Endodermal cell (in vitro differentiated cells): ENCODE results near the gene S100A11. TPM values are rescaled to one million over a fixed set of nuclear protein-coding genes. Genes with fewer than 3 reads are reported as not detected.

Experiments used
- DNase-seq: peaks from one replicate; pipeline ENCODE4 v3.0.0-alpha.2; 2017
- H3K27ac ChIP-seq: 2 replicates; pipeline ENCODE4 v1.5.1; 2013; ENCODE audit warnings: mild to moderate bottlenecking, low read depth, low read length, moderate library complexity
- H3K27me3 ChIP-seq: 2 replicates; pipeline ENCODE4 v1.6.1; 2013; ENCODE audit warnings: mild to moderate bottlenecking, low read length, moderate library complexity; ENCODE audit not compliant: insufficient read depth, control insufficient read depth, poor library complexity, severe bottlenecking
- H3K36me3 ChIP-seq: 2 replicates; pipeline ENCODE4 v1.7.0; 2013; ENCODE audit warnings: mild to moderate bottlenecking, low read length, moderate library complexity; ENCODE audit not compliant: control insufficient read depth, insufficient read depth
- H3K4me1 ChIP-seq: one replicate; pipeline ENCODE4 v1.7.0; 2013; ENCODE audit warnings: low read length; ENCODE audit not compliant: control insufficient read depth, insufficient read depth
- H3K4me3 ChIP-seq: 2 replicates; pipeline ENCODE4 v1.5.1; 2013; ENCODE audit warnings: mild to moderate bottlenecking, low read length, moderate library complexity
- H3K9ac ChIP-seq: 2 replicates; pipeline ENCODE4 v1.6.1; 2013; ENCODE audit warnings: mild to moderate bottlenecking, low read length, moderate library complexity; ENCODE audit not compliant: poor library complexity, severe bottlenecking; ENCODE audit errors: extremely low read depth
- H3K9me3 ChIP-seq: 2 replicates; pipeline ENCODE4 v1.6.1; 2013; ENCODE audit warnings: mild to moderate bottlenecking, low read length, moderate library complexity; ENCODE audit not compliant: control insufficient read depth
- H3K27ac Mint-ChIP-seq: 2 replicates; pipeline ENCODE4 v1.8.0; 2020; ENCODE audit warnings: mixed read lengths
- H3K27me3 Mint-ChIP-seq: 2 replicates; pipeline ENCODE4 v1.8.0; 2021; ENCODE audit warnings: mild to moderate bottlenecking, mixed read lengths; ENCODE audit not compliant: insufficient read depth
- H3K36me3 Mint-ChIP-seq: 2 replicates; pipeline ENCODE4 v1.8.0; 2020; ENCODE audit warnings: low read depth, mixed read lengths
- H3K4me1 Mint-ChIP-seq: 2 replicates; pipeline ENCODE4 v1.8.0; 2020; ENCODE audit warnings: mixed read lengths
- H3K4me3 Mint-ChIP-seq: 2 replicates; pipeline ENCODE4 v1.8.0; 2020; ENCODE audit warnings: mild to moderate bottlenecking, moderate library complexity, mixed read lengths
- H3K9me3 Mint-ChIP-seq: 2 replicates; pipeline ENCODE4 v1.8.0; 2020; ENCODE audit warnings: mild to moderate bottlenecking, mixed read lengths
- WGBS, 2 experiments: methylation state at CpG; one replicate each; pipeline versions ENCODE4 v1.1.5 to v1.1.7; 2013; ENCODE audit warnings: missing lambda C conversion rate in 2 of 2, mixed read lengths in 1 of 2; ENCODE audit not compliant: insufficient coverage in 1 of 2, insufficient read length in 1 of 2; 5-methylcytosine and 5-hydroxymethylcytosine counted together
- total RNA-seq, 2 donors: library from RNA; stranded (reverse); fragmentation: NEBNext Ultra II Directional in 1 of 2; extraction: Animal tissue kit (Norgen Biotek cat#: 25700) in 1 of 2; gene quantifications; 2 replicates in 1 of 2; 3 replicates in 1 of 2; pipeline ENCODE4 v1.2.1, GENCODE V29; 2021
- TF ChIP-seq, protein P1 (sequence below): fragments of 200-600 bp; sonication (generic); conservative IDR thresholded peaks from 2 replicates; pipeline ENCODE4 v1.5.0; 2021; ENCODE audit warnings: antibody characterized with exemption, mild to moderate bottlenecking

The S100A11 gene
- total RNA-seq, 2 donors from 2014 or later = 163 to 248 TPM

DNA sequence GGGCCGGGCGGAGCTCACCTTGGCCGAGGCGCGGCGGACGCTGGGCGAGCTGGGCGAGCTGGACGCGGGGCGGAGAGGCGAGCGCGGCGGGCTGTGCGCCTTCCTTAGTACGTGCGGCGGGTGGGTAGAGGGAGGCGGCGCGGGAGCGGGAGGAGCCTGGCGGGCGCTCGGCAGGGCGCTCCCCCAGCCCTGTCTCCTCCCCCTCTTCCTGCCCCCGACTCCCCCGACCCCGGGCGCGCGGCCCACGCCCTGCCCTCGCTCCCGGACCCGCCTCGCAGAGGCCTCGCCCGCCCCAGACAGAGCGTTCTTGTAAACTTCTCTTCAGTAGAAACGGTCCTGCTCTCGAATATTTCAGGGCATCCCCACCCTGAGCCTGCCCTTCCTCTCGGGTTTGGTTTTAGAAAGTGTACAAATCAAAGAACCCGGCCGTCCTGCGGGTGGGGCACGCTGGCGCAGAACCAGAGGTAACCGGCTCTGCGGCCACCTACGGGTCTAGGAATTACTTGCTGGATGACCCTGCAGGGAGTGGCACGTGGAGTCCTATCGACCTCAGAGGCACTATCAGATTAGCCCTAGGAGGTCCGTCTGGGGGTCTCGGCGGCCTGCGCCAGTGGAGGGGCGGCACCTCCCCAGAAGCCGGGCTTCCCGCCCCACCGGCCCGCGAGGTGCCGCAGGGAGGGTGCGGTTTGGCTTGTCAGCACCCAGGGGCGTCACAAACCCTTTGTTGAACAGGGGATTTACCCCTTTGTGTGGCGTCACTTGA, 42.9 kb downstream of the S100A11 start, which contains the start of gene S100A10:
Gene S100A10, minus strand, starts transcription at position 126 of the 763 bp plus-strand sequence. CDS start 7,629 bp downstream, outside the sequence.
- TF ChIP-seq, protein P1, sequence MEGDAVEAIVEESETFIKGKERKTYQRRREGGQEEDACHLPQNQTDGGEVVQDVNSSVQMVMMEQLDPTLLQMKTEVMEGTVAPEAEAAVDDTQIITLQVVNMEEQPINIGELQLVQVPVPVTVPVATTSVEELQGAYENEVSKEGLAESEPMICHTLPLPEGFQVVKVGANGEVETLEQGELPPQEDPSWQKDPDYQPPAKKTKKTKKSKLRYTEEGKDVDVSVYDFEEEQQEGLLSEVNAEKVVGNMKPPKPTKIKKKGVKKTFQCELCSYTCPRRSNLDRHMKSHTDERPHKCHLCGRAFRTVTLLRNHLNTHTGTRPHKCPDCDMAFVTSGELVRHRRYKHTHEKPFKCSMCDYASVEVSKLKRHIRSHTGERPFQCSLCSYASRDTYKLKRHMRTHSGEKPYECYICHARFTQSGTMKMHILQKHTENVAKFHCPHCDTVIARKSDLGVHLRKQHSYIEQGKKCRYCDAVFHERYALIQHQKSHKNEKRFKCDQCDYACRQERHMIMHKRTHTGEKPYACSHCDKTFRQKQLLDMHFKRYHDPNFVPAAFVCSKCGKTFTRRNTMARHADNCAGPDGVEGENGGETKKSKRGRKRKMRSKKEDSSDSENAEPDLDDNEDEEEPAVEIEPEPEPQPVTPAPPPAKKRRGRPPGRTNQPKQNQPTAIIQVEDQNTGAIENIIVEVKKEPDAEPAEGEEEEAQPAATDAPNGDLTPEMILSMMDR = no peak
- Histone ChIP-seq H3K4me1 (peaks cover 24% of the 10 kb centered on the region), H3K36me3 (peaks cover 15% of the 10 kb centered on the region), H3K4me3 (peak within 1 kb of the TSS; percentile 88), H3K9me3 (no peaks in the 10 kb centered on the region), H3K9ac (peak within 1 kb of the TSS; percentile 78), H3K27ac (no peak within 1 kb of the TSS), H3K27me3 (peaks cover 11% of the 10 kb centered on the region)
- Mint-ChIP-seq H3K27ac (peak within 1 kb of the TSS; percentile 93), H3K4me1 (peaks cover 40% of the 10 kb centered on the region), H3K27me3 (peaks cover 70% of the 10 kb centered on the region), H3K9me3 (no peaks in the 10 kb centered on the region), H3K36me3 (peaks cover 18% of the 10 kb centered on the region), H3K4me3 (peak within 1 kb of the TSS; percentile 86)
- 1 to 7% methylated on average over 17 to 69 of the region's 69 CpGs for WGBS, 2 experiments
- peak; percentile 87 for DNase-seq

DNA sequence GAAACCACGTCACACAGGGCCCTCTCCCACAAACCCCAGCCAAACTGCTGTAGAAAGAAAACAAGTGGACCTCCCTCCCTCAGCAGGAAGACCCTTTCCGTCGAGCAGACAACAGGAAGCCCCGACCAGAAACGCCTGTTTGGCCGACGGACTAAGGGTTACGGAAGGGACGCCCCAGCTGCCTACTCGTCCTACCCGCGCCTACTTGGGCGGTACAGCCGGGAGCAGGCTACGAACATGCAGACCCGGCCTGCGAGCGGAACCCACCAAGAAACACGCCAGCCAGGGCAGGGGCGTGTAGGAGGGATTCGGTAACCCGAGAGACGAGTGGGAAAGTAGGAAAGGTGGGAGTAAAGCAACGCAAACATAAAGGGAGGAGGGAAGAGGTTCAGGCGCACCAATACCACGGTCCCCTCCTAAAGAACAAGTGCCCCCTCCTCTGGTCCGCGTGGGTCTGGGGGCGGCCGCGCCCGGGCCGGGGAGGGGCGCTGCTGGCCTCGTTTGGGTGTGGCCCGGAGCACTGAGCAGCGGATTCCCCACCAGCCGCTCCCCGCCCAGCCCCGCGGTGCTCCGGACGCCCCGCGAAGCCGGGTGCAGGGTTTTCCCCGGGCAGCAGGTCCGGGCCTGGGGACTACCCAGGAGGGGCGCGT, 43.6 kb downstream of the S100A11 start:
- Histone ChIP-seq H3K27me3 (peaks cover 11% of the 10 kb centered on the region), H3K4me3 (peak overlapping the region; percentile 88), H3K27ac (no peak overlapping the region), H3K9me3 (no peaks in the 10 kb centered on the region), H3K9ac (peak overlapping the region; percentile 78), H3K4me1 (peaks cover 27% of the 10 kb centered on the region), H3K36me3 (peaks cover 17% of the 10 kb centered on the region)
- H3K9me3 Mint-ChIP-seq = no peaks in the 10 kb centered on the region
- peak overlapping the region; percentile 93 for H3K27ac Mint-ChIP-seq
- TF ChIP-seq, protein P1 = no peak
- H3K36me3 Mint-ChIP-seq = peaks cover 18% of the 10 kb centered on the region
- peak overlapping the region; percentile 86 for H3K4me3 Mint-ChIP-seq
- peak; percentile 83 for DNase-seq
- peaks cover 47% of the 10 kb centered on the region for H3K4me1 Mint-ChIP-seq
- H3K27me3 Mint-ChIP-seq = peaks cover 69% of the 10 kb centered on the region
- WGBS, 2 experiments = 2 to 5% methylated on average over 22 to 50 of the region's 50 CpGs

DNA sequence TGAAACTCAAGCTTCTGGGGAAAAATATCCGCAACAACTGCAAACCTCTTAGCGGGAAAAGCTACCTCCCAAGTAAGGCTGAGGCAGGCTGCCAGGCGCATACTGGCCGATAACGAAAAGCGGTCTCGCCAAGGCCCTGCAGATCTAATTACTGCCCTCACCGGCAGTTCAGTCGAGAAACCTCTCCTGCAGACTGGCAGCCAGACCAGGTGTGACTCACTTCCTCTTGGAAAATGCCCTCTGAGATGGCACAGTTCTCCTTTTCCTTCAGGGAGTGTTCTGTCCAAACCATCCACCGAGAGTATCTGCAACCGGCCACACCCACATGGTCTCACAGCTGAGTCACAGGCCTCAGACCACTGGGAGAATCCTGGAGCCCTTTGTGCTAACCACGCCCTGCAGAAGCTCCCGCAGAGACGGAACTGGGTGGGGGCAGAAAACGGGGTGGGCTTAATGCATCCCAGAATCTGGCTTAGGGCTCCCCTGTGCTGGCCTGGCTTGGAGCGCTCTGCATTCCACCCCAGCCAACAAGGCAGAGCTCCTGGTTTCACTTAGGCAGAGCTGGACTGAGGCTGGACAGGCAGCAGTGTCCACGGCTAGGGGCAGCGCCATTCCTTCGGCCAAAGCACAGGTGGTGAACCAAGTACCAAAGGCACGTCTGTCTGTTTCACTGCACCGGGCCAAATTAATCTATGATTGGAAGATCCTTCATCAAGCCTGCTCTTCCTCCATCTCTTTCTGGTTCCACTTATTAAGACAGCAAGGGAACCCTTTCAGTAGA, 44.3 kb downstream of the S100A11 start:
- peak overlapping the region; percentile 86 for H3K4me3 Mint-ChIP-seq
- peaks cover 18% of the 10 kb centered on the region for H3K36me3 Mint-ChIP-seq
- TF ChIP-seq, protein P1 = no peak
- H3K27me3 Mint-ChIP-seq = peaks cover 61% of the 10 kb centered on the region
- peak overlapping the region; percentile 93 for H3K27ac Mint-ChIP-seq
- H3K4me1 Mint-ChIP-seq = peaks cover 52% of the 10 kb centered on the region
- peaks cover 27% of the 10 kb centered on the region for H3K4me1 ChIP-seq
- peak overlapping the region; percentile 78 for H3K9ac ChIP-seq
- peaks cover 11% of the 10 kb centered on the region for H3K27me3 ChIP-seq
- no peak overlapping the region for H3K27ac ChIP-seq
- no peaks in the 10 kb centered on the region for H3K9me3 Mint-ChIP-seq
- no peaks in the 10 kb centered on the region for H3K9me3 ChIP-seq
- WGBS, 2 experiments = 15 to 18% methylated on average over 11 to 21 of the region's 21 CpGs
- peak overlapping the region; percentile 88 for H3K4me3 ChIP-seq
- peaks cover 17% of the 10 kb centered on the region for H3K36me3 ChIP-seq
- DNase-seq = peak; percentile 90
